ENCODE results near the gene CFH.
"Not testable (repeated sequence)": the region's sequence is repeated elsewhere in the genome, so short reads cannot be mapped to it uniquely, and the experiment has no call there.

Gene CFH

DNA sequence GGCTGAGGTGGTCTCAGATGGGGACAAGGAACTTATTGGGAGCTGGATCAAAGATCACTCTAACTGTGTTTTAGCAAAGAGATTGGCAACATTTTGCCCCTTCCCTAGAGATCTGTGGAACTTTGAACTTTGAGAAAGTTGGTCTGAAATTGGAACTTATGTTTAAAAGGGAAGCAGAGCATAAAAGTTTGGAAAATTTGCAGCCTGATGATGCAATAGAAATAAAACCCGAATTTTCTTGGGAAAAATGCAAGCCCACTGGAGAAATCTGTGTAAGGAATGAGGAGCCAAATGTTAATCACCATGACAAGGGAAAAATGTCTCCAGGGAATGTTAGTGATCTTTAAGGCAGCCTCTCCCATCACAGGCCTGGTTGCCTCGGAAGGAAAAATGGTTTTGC lies 17.2 kb downstream of the CFH start:
- no peak for DNase-seq

DNA sequence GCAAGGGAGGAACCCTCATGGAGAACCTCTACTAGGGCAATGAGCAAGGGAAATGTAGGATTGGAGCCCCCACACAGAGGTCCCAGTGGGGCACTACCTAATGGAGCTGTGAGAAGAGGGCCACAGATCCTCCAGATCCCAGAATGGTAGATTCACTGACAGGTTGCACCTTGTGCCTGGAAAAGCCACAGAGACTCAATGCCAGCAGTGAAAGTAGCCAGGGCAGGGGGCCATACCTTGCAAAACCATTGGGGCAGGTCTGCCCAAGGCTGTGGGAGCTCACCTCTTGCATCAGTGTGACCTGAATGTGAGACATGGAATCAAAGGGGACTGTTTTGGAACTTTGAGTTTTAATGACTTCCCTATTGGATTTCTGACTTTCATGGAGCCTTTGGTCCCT lies 17.9 kb downstream of the CFH start:
- DNase-seq: no peak

GRCh38 chr1:196674908-196675307 lies 23.1 kb downstream of the CFH start:
- DNase-seq: no peak

DNA sequence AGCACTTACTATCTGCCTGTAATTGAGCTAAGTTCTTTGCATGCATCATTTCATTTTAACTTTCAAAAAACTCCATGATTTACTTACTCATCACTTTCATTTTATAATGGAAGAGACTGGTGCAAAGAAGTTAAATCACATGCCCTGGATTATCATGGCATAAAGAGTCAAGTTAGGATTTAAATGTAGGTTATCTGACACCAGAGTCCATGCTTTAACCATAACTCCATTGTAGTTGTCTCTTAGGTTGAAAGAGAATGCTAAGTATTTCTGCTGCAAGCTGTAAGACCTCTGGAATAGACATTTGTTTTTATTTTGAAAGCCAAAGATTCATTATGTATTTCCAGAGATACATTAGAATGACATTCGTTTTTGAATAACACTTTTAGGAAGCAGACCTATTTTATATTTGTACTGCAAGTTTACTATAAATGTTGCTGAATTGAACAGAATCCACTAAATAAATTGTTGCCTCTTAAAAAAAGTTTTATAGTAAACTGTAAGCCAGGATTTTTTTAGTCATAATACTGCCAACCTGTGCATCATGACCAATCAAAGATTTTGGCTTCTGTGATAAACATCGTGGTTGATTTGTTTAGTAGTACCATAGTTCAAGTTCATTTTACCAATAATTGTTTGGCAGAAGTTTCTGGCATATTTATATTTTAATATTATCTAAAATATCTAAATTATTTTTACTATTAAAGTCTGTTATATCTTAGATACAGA lies 26.1 kb downstream of the CFH start:
- no peak for DNase-seq

- DNase-seq: no peak
These were observed 26.7 kb downstream of the CFH start for GRCh38 chr1:196678510-196678884.

- no peak for DNase-seq
These were observed 28.3 kb downstream of the CFH start for GRCh38 chr1:196680107-196680506.

DNA sequence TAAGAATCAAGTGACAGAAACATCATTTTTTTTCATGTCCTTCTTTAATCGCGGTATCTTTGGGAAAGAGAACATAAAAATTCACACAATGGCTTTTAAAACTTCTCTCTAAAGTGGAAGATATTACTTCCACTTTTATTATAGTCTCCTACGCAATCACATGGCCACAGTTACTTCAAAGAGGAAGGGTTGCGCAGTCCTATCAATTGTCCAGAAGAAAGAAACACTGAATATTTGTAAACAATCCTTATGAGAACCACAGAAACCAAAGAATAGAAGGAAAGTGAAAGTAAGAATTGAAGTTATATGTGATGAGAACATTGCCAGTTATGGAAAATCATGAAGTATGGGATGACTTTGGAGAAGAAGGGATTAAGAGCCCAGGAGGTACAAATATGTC lies 32.6 kb downstream of the CFH start:
- DNase-seq: no peak

DNA sequence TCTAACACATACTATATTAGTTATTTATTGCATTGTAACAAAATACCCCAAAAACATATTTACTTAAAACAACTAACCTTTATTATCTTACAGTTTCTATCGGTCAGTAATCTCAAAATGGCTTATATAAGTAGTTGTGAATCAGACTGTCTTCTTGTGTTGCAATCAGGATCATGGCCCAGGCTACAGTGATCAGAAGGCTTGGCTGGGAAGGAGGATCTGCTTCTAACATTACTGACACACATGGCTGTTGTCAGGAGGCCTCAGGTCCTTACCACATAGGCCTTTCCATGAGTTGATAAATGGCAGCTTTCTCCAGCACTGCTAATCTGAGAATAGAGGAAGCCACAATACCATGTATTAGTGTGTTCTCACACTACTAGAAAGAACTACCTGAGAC lies 33.7 kb downstream of the CFH start:
- DNase-seq: no peak

GRCh38 chr1:196689001-196689400 lies 37.2 kb downstream of the CFH start:
- DNase-seq: no peak

DNA sequence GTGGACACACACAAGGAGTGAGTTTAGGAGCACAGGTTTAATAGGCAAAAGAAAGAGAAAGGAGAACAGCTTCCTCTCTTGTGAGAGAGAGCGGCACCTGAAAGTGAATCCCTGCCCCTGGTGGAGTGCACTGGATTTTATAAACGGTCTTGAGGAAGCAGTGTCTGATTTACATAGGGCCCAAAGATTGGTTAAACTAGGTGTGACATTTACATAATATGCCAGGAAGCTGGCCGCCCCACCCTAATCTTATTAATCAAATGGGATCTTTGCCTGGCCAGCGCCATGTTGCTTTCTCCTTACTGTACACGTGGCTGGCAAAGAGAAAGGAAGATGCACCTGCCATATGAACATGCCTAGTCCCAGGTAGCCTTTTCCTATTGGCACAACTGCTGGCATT lies 38.7 kb downstream of the CFH start:
- no peak for DNase-seq

DNA sequence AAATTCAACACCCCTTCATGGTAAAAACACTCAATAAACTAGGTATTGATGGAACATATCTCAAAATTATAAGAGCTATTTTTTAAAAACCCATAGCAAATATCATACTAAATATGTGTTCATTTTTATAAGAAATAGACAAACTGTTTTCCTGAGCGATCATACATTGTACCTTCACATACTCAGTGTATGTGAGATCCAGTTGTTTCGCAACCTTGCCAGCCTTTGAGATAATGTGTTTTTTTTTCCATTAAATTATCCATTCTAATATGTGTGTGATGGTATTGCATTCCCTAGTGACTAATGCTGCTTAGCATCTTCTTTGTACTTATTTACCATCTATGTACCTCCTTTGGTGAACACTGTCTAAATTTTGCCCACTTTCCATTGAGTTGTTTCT lies 47.1 kb downstream of the CFH start:
- DNase-seq: no peak

- DNase-seq: no peak
These were observed 49.3 kb downstream of the CFH start for GRCh38 chr1:196701144-196701543.

DNA sequence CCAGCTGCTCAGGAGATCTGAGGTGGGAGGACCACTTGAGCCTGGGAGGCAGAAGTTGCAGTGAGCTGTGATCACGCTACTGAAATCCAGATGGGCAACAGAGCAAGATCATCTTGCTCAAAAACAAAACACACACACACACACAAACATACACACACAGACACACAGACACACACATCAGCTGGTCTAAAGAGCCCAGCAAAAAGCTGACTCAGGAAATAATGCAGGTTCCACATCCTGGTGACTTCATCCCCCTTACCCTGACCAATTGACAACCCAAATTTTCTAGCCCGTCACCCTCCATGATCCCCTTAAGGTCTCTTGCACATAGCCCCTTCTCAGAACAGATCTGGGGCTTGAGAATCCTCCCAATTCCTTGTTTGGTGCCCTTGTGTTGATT lies 58.0 kb downstream of the CFH start:
- DNase-seq: not testable (repeated sequence)

- DNase-seq: no peak
These were observed 66.0 kb downstream of the CFH start for GRCh38 chr1:196717868-196718267.

DNA sequence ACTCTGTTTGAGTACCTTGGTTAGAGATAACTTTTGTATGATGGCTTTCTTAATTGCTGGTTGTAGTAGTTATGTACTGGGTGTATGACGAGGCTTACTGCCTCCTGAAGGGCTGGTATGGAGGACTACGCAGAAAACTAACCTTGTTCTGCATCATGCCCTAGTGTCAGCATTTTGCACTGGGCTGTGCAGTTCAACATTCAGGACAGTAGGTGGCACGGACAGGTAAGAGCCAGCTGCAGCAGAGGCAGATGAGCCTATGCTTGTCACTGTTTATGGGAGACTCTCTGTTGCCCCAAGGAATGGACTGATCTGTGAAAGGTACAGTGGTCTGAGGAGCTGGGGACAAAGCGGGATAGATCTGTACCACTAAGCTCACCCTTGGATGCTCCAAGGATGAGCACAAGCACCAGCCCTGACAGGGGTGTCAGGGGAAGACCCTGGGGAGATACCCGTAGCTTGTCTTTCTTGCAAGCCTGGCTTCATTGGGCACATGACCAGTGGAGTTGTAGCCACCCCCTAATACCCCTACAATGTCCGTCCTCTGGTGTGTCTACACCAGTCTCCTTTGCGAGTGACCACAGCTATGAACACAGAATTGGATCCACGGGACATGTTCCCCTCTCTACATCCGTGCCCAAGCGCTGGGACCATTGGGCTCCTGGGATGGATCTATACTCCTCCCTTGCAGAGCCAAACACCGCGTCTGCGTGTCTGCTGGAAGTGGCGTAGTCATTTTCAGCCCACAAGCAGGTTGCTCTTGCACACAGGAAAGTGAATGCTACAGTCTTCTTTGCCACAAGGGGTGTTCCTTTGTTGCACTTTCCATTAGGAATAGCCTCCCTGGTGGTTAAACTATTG lies 71.7 kb downstream of the CFH start:
- no peak for DNase-seq

GRCh38 chr1:196732526-196732925 lies 80.7 kb downstream of the CFH start:
- DNase-seq: no peak

GRCh38 chr1:196733091-196733970 lies 81.5 kb downstream of the CFH start:
- DNase-seq: no peak

DNA sequence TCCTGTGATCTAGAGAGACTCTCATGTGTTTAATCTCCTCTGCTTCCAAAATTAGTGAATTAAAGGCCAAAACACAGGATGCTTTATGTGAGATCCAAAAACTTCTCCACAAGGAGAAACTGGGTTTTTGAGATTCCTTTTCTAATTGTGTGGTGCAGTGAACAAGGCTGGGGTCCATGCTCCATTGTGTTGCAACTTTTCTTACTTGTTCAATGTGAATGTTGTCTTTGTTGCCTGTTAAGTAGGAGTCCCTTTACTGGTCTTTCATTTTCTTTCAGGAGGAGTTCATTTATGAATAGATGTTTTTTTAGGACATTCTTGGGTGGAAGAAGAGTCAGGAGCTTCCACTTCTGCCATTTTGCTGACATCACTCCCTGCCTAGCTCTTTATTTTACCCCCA lies 82.2 kb downstream of the CFH start:
- DNase-seq: no peak

DNA sequence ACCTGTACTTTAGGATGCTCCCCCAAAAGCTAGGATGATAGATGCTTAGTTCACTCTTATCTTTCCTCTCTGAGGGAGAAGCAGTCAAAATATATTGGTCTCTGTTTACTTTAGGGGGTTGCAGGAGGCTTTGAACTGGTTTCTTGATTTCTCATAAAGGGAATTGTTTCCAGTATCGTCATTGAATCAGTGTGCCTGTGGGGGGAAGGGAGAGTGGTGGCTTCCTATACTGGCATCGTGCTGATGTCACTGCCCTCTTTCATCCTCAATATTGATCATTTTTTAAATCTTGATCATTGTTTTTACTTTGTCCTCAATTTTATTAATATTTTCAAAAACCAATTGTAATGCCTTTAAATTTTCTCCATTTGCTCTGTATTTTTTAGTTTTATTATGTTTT lies 82.6 kb downstream of the CFH start:
- DNase-seq: no peak

- no peak for DNase-seq
These were observed 86.9 kb downstream of the CFH start for GRCh38 chr1:196738730-196739129.

GRCh38 chr1:196743244-196743643 lies 91.4 kb downstream of the CFH start:
- DNase-seq: peak; percentile 8

GRCh38 chr1:196765019-196765740 lies 113.3 kb downstream of the CFH start:
- not testable (repeated sequence) for DNase-seq

- DNase-seq: not testable (repeated sequence)
These were observed 118.0 kb downstream of the CFH start for GRCh38 chr1:196769823-196770222.

Data from NCI-H774 (cell line).